ENCODE data around the gene PLAGL1. TPM values are rescaled to one million over a fixed set of nuclear protein-coding genes. Genes with fewer than 3 reads are reported as not detected.

Gene PLAGL1
- polyA plus RNA-seq, 2 of the 4 experiments (the other 2 are of a cell fraction), result 4.7 to 8.2 TPM

- ChIA-PET POLR2A (no interaction called here), CTCF (no interaction called here)
- no peak overlapping the region for H3K27ac ChIP-seq
- TF ChIP-seq, protein P1, sequence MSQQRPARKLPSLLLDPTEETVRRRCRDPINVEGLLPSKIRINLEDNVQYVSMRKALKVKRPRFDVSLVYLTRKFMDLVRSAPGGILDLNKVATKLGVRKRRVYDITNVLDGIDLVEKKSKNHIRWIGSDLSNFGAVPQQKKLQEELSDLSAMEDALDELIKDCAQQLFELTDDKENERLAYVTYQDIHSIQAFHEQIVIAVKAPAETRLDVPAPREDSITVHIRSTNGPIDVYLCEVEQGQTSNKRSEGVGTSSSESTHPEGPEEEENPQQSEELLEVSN (IDR thresholded peaks at IDR 0.05; ENCODE audit: borderline replicate concordance, low read depth), result no peak
- no peak for TF ChIP-seq HOXB5 (CRISPR knock-in tag; IDR thresholded peaks at IDR 0.05)
- TF ChIP-seq HOXA7 (CRISPR knock-in tag; IDR thresholded peaks at IDR 0.05), result no peak
- TF ChIP-seq ZSCAN20 (CRISPR knock-in tag; IDR thresholded peaks at IDR 0.05), result no peak
- TF ChIP-seq RARB (CRISPR knock-in tag; IDR thresholded peaks at IDR 0.05), result no peak
- no peak for TF ChIP-seq POLR2A (IDR thresholded peaks at IDR 0.05; ENCODE audit: low read length)
- no peak for TF ChIP-seq RCOR1 (IDR thresholded peaks at IDR 0.05; ENCODE audit: low read depth, low read length)
- TF ChIP-seq RFX5 (IDR thresholded peaks at IDR 0.05), result no peak
- no peak for TF ChIP-seq HOXB13 (CRISPR knock-in tag; IDR thresholded peaks at IDR 0.05; ENCODE audit: low read depth)
- ATAC-seq, result no peak
- no peak overlapping the region for H3K4me3 ChIP-seq
- no peak overlapping the region for H3K4me2 ChIP-seq
- WGBS (ENCODE audit: missing lambda C conversion rate), result 58% methylated on average over 3 of the region's 3 CpGs
- no peaks in the 10 kb centered on the region for H3K9me3 ChIP-seq
- no peak for DNase-seq (ENCODE audit: low read depth in 1 of 2, low spot score in 1 of 2)
- no peaks in the 10 kb centered on the region for H3K4me1 ChIP-seq
- FAIRE-seq, result no peak
Measured at GRCh38 chr6:143896126-143896860, 111.8 kb downstream of the PLAGL1 start.

DNA sequence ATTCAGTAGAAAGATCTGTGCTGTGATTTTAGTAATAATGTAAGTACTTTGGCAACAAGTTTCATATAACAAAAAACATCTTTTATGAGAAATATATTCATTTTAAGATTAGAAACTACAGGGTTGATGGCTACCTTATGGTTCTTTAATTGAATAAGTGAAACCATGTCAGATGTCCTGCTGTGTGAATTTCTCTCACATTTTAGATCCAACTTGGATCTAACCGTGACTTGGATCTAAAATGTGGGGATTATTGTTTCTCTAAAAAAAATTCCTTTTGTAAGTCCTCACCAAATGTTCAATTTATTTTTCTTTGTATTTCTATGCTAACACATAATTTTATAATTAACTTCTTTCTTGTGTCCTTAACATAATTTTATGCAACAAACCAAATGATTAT is 113.4 kb downstream of the PLAGL1 start:
- 93% methylated on average over 1 of the region's 1 CpG for WGBS (ENCODE audit: missing lambda C conversion rate)
- Histone ChIP-seq H3K4me3 (no peak overlapping the region), H3K4me2 (no peak overlapping the region), H3K9me3 (no peaks in the 10 kb centered on the region), H3K4me1 (no peaks in the 10 kb centered on the region), H3K27ac (no peak overlapping the region)
- no peak for DNase-seq (ENCODE audit: low read depth in 1 of 2, low spot score in 1 of 2)
- FAIRE-seq, result no peak
- ChIA-PET CTCF (no interaction called here), POLR2A (no interaction called here)
- ATAC-seq, result no peak
- TF ChIP-seq KDM1A (IDR thresholded peaks at IDR 0.05; ENCODE audit: low read depth), result no peak
- TF ChIP-seq ZFP36 (IDR thresholded peaks at IDR 0.05; ENCODE audit: borderline replicate concordance, partially characterized antibody), result no peak
- no peak for TF ChIP-seq TFCP2L1 (CRISPR knock-in tag; IDR thresholded peaks at IDR 0.05)
- TF ChIP-seq JUN (IDR thresholded peaks at IDR 0.05), result no peak
- TF ChIP-seq POLR2A (IDR thresholded peaks at IDR 0.05; ENCODE audit: low read length), result no peak
- TF ChIP-seq, protein P2, sequence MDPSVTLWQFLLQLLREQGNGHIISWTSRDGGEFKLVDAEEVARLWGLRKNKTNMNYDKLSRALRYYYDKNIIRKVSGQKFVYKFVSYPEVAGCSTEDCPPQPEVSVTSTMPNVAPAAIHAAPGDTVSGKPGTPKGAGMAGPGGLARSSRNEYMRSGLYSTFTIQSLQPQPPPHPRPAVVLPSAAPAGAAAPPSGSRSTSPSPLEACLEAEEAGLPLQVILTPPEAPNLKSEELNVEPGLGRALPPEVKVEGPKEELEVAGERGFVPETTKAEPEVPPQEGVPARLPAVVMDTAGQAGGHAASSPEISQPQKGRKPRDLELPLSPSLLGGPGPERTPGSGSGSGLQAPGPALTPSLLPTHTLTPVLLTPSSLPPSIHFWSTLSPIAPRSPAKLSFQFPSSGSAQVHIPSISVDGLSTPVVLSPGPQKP (IDR thresholded peaks at IDR 0.05; ENCODE audit: low read depth, low read length), result no peak
- TF ChIP-seq, protein P3, sequence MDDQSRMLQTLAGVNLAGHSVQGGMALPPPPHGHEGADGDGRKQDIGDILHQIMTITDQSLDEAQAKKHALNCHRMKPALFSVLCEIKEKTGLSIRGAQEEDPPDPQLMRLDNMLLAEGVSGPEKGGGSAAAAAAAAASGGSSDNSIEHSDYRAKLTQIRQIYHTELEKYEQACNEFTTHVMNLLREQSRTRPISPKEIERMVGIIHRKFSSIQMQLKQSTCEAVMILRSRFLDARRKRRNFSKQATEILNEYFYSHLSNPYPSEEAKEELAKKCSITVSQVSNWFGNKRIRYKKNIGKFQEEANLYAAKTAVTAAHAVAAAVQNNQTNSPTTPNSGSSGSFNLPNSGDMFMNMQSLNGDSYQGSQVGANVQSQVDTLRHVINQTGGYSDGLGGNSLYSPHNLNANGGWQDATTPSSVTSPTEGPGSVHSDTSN (IDR thresholded peaks at IDR 0.05), result no peak
- TF ChIP-seq CEBPB (IDR thresholded peaks at IDR 0.05), result no peak
- no peak for TF ChIP-seq BCL3 (IDR thresholded peaks at IDR 0.05)
- no peak for TF ChIP-seq MAFK (IDR thresholded peaks at IDR 0.05; ENCODE audit: partially characterized antibody)
- no peak for TF ChIP-seq NPAS2 (CRISPR knock-in tag; IDR thresholded peaks at IDR 0.05; ENCODE audit: borderline replicate concordance)
- TF ChIP-seq PHF8 (IDR thresholded peaks at IDR 0.05; ENCODE audit: borderline replicate concordance, low read depth), result no peak
- no peak for TF ChIP-seq RAD21 (conservative IDR thresholded peaks at IDR 0.05 in 1 of 2, IDR thresholded peaks at IDR 0.05 in 1 of 2)
- TF ChIP-seq EHMT2 (IDR thresholded peaks at IDR 0.05; ENCODE audit: low read depth), result no peak
- no peak for TF ChIP-seq BHLHE40 (IDR thresholded peaks at IDR 0.05; ENCODE audit: low read depth, low read length)
- TF ChIP-seq, protein P4, sequence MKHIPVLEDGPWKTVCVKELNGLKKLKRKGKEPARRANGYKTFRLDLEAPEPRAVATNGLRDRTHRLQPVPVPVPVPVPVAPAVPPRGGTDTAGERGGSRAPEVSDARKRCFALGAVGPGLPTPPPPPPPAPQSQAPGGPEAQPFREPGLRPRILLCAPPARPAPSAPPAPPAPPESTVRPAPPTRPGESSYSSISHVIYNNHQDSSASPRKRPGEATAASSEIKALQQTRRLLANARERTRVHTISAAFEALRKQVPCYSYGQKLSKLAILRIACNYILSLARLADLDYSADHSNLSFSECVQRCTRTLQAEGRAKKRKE (CRISPR knock-in tag; IDR thresholded peaks at IDR 0.05; ENCODE audit: low read depth), result no peak

Small RNA genes lying within 50 kb of the gene (small RNA-seq; reads per million reads assigned to genes)
- gene RF02143, result 0 reads per million in 6 experiments

Other genes with a start within 250 kb of the PLAGL1 start
- gene LTV1, start 164.9 kb downstream of the PLAGL1 start, polyA plus RNA-seq (2011; rRNA removed), result 30.3 and 50.7 TPM in 2 replicates
- 52.4 to 55.6 TPM (median 53.2 TPM) in 3 replicates for gene LTV1, start 164.9 kb downstream of the PLAGL1 start, polyA plus RNA-seq (2017; fragmentation: RNase III; extraction: RNeasy Plus Mini Kit Qiagen cat#74134 plus additional on column Dnase treatment)
- not detected in 2 replicates for gene ZC2HC1B, start 143.8 kb downstream of the PLAGL1 start, polyA plus RNA-seq (2011; rRNA removed)
- gene ZC2HC1B, start 143.8 kb downstream of the PLAGL1 start, polyA plus RNA-seq (2017; fragmentation: RNase III; extraction: RNeasy Plus Mini Kit Qiagen cat#74134 plus additional on column Dnase treatment), result not detected in 3 replicates
- 164 and 184 TPM in 2 replicates for gene SF3B5, start 87.3 kb upstream of the PLAGL1 start, polyA plus RNA-seq (2011; rRNA removed)
- gene SF3B5, start 87.3 kb upstream of the PLAGL1 start, polyA plus RNA-seq (2017; fragmentation: RNase III; extraction: RNeasy Plus Mini Kit Qiagen cat#74134 plus additional on column Dnase treatment), result 159 to 174 TPM (median 163 TPM) in 3 replicates
- 0.65 and 0.78 TPM in 2 replicates for gene STX11, start 142.3 kb upstream of the PLAGL1 start, polyA plus RNA-seq (2011; rRNA removed)
- 0.36 to 0.98 TPM (median 0.59 TPM) in 3 replicates for gene STX11, start 142.3 kb upstream of the PLAGL1 start, polyA plus RNA-seq (2017; fragmentation: RNase III; extraction: RNeasy Plus Mini Kit Qiagen cat#74134 plus additional on column Dnase treatment)

Data from A549 (cell line).